Measurements from ENCODE around the gene TUBGCP3. TPM values are rescaled to one million over a fixed set of nuclear protein-coding genes. Genes with fewer than 3 reads are reported as not detected.

Gene TUBGCP3
- total and polyA plus RNA-seq, 7 donors = 7.4 to 15.3 (median 13.1) TPM

- intact Hi-C loops (cut with DNase I) = no loop called here
- Histone ChIP-seq H3K27me3 (ENCODE audit: insufficient read depth in 3 of 3, low read length in 2 of 3) (peaks cover 0 to 16% (median 13%) of the 10 kb centered on the region in 3 donors), H3K9me3 (no peaks in the 10 kb centered on the region), H3K4me3 (no peak overlapping the region), H3K27ac (no peak overlapping the region), H3K36me3 (ENCODE audit: insufficient read depth in 1 of 2, low read depth in 1 of 2) (no peaks in the 10 kb centered on the region), H3K4me1 (no peaks in the 10 kb centered on the region)
- WGBS, 3 donors = 29 to 82% (median 81%) methylated on average over 2 of the region's 2 CpGs
- no peak for TF ChIP-seq CTCF (IDR thresholded peaks at IDR 0.05)
- ATAC-seq (no peak), DNase-seq (no peak)
These were observed 149.4 kb downstream of the TUBGCP3 start for GRCh38 chr13:112438515-112438914.

DNA sequence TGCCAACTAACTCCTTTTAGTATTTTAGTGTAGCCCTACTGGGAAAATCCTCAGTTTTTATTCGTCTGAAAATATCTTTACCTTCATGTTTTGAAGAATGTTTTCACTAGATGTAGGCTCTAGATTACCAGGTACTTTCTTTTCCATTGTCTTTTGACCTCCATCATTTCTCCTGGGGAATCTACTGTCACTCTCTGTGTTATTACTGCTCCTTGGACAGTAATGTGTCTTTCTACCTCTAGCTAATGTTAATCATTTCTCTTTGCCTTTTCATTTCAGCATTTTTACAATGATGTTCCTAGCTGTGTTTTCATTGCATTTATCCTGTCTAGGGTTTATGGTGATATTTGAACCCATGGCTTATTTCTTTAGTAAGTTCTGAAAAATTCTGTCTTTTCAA lies 149.9 kb downstream of the TUBGCP3 start:
- Histone ChIP-seq H3K4me3 (no peak overlapping the region), H3K4me1 (no peaks in the 10 kb centered on the region), H3K36me3 (ENCODE audit: insufficient read depth in 1 of 2, low read depth in 1 of 2) (no peaks in the 10 kb centered on the region), H3K27me3 (ENCODE audit: insufficient read depth in 3 of 3, low read length in 2 of 3) (peaks cover 0 to 12% (median 8%) of the 10 kb centered on the region in 3 donors), H3K27ac (no peak overlapping the region), H3K9me3 (no peaks in the 10 kb centered on the region)
- TF ChIP-seq CTCF (IDR thresholded peaks at IDR 0.05) = no peak
- ATAC-seq (no peak), DNase-seq (no peak)
- intact Hi-C loops (cut with DNase I) = no loop called here
- WGBS, 3 donors = 71 to 85% (median 84%) methylated on average over 1 of the region's 1 CpG

GRCh38 chr13:112435973-112436372 lies 152.0 kb downstream of the TUBGCP3 start:
- Histone ChIP-seq H3K27me3 (ENCODE audit: insufficient read depth in 3 of 3, low read length in 2 of 3) (peaks cover 0 to 2% (median 0%) of the 10 kb centered on the region in 3 donors), H3K36me3 (ENCODE audit: insufficient read depth in 1 of 2, low read depth in 1 of 2) (no peaks in the 10 kb centered on the region), H3K9me3 (no peaks in the 10 kb centered on the region), H3K4me1 (no peaks in the 10 kb centered on the region), H3K4me3 (no peak overlapping the region), H3K27ac (no peak overlapping the region)
- intact Hi-C loops (cut with DNase I) = no loop called here
- no peak for TF ChIP-seq CTCF (IDR thresholded peaks at IDR 0.05)
- WGBS, 3 donors = 74 to 83% (median 80%) methylated on average over 9 of the region's 9 CpGs
- DNase-seq (no peak), ATAC-seq (no peak)

Other genes with a start within 250 kb of the TUBGCP3 start
- gene SPACA7, start 211.8 kb downstream of the TUBGCP3 start, total RNA-seq = not detected
- gene SPACA7, start 211.8 kb downstream of the TUBGCP3 start, polyA plus RNA-seq = not detected
- 10 to 100 TPM; 26.4 to 48.6 (median 28.7) TPM for gene ATP11A, start 101.9 kb upstream of the TUBGCP3 start, total RNA-seq
- gene ATP11A, start 101.9 kb upstream of the TUBGCP3 start, polyA plus RNA-seq = 10 to 100 TPM in 1 of 3 donors, 1 to 10 TPM in 2; 3.9 to 15.1 (median 5.6) TPM